ENCODE results near the gene NSD1. TPM values are rescaled to one million over a fixed set of nuclear protein-coding genes. Genes with fewer than 3 reads are reported as not detected.
A peak's percentile ranks its signal among the peaks of the same experiment; 100 is the strongest.

The NSD1 gene
- total RNA-seq, 4 donors from 2014 or later, result 25.4 to 32.7 (median 29.0) TPM

DNA sequence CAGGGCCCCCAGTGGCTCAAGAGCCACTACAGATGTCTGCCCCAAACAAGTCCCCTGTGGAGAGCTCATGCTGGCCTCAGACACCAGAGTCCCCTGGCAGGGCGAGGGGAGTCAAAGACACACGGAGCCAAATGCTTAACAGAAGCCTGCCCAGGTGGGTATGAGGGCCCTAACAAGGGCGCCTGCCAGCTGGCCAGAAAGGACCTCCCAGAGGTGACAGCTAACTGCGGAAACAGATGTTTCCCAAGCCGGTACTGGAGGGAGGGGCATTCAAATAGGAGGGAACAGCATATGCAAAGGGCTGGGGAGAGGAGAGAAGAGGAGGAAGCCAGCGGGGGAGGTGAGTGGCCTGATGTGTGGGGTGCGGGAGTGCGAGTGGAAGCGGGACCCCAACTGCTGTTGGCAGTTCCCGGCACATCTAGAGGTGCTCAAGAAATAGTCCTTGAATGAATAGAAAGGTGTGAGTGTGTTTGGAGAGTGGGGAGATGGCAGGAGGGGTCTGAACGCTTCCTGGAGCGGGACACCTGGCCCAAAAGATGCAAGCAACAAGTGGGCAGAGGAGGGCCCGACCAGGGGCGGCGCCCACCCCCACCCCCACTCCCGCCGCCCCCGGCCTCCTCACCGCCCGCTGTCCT, 177.3 kb downstream of the NSD1 start:
- peaks cover 27 to 28% of the 10 kb centered on the region in 2 donors for H3K4me1 ChIP-seq
- H3K9me3 ChIP-seq, result no peaks in the 10 kb centered on the region
- TF ChIP-seq, protein P1, sequence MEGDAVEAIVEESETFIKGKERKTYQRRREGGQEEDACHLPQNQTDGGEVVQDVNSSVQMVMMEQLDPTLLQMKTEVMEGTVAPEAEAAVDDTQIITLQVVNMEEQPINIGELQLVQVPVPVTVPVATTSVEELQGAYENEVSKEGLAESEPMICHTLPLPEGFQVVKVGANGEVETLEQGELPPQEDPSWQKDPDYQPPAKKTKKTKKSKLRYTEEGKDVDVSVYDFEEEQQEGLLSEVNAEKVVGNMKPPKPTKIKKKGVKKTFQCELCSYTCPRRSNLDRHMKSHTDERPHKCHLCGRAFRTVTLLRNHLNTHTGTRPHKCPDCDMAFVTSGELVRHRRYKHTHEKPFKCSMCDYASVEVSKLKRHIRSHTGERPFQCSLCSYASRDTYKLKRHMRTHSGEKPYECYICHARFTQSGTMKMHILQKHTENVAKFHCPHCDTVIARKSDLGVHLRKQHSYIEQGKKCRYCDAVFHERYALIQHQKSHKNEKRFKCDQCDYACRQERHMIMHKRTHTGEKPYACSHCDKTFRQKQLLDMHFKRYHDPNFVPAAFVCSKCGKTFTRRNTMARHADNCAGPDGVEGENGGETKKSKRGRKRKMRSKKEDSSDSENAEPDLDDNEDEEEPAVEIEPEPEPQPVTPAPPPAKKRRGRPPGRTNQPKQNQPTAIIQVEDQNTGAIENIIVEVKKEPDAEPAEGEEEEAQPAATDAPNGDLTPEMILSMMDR (IDR thresholded peaks at IDR 0.05 in 4 of 5, conservative IDR thresholded peaks at IDR 0.05 in 1 of 5), result no peak
- TF ChIP-seq POLR2A (IDR thresholded peaks at IDR 0.05), result no peak
- intact Hi-C loops (cut with DNase I; ENCODE audit: low total_unique reads) (loop anchor here (5.0 kb wide), 2 partner anchors 56 to 146 kb away; no protein-coding TSS in a partner anchor), in situ Hi-C loops (cut with MboI; ENCODE audit: low sequenced_read_pairs in 4 of 4) (no loop called here)
- no peak overlapping the region for H3K27ac ChIP-seq
- no peaks in the 10 kb centered on the region for H3K27me3 ChIP-seq
- peaks cover 0 to 13% of the 10 kb centered on the region in 2 donors for H3K36me3 ChIP-seq
- DNase-seq (peak in 1 of 2 donors; percentile 10), ATAC-seq (no peak)
- H3K4me3 ChIP-seq, result peak overlapping the region in 1 of 4 donors; percentile 60

DNA sequence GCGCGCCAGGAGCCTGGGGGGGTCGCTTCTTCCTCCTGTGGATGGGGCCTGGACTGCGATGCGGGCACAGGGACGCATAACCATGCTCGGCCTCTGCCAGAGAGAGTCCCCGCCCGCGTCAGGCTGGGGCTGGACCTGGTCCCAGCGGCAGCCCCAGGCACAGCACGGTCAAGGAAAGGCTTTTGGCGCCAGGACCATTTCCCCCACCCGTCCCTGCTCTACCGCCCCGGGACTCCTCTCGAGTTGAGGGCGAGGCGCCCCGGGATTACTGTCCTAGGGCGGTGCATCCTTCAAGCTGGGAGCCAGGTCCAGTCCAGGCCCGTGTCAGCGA, 177.8 kb downstream of the NSD1 start:
- peak overlapping the region; percentile 60 to 96 (median 78) for H3K4me3 ChIP-seq
- H3K4me1 ChIP-seq, result peaks cover 27 to 28% of the 10 kb centered on the region in 2 donors
- peaks cover 0 to 9% of the 10 kb centered on the region in 2 donors for H3K36me3 ChIP-seq
- no peak for ATAC-seq
- intact Hi-C loops (cut with DNase I; ENCODE audit: low total_unique reads), result loop anchor here (5.0 kb wide), 2 partner anchors 56 to 146 kb away; no protein-coding TSS in a partner anchor
- no peak for TF ChIP-seq POLR2A (IDR thresholded peaks at IDR 0.05)
- TF ChIP-seq, protein P1 (IDR thresholded peaks at IDR 0.05 in 4 of 5, conservative IDR thresholded peaks at IDR 0.05 in 1 of 5), result no peak
- H3K27ac ChIP-seq, result peak overlapping the region in 3 of 4 donors; percentile 58 to 83 (median 80)
- in situ Hi-C loops (cut with MboI; ENCODE audit: low sequenced_read_pairs in 4 of 4), result no loop called here
- no peaks in the 10 kb centered on the region for H3K9me3 ChIP-seq
- H3K27me3 ChIP-seq, result no peaks in the 10 kb centered on the region
- DNase-seq, result no peak

DNA sequence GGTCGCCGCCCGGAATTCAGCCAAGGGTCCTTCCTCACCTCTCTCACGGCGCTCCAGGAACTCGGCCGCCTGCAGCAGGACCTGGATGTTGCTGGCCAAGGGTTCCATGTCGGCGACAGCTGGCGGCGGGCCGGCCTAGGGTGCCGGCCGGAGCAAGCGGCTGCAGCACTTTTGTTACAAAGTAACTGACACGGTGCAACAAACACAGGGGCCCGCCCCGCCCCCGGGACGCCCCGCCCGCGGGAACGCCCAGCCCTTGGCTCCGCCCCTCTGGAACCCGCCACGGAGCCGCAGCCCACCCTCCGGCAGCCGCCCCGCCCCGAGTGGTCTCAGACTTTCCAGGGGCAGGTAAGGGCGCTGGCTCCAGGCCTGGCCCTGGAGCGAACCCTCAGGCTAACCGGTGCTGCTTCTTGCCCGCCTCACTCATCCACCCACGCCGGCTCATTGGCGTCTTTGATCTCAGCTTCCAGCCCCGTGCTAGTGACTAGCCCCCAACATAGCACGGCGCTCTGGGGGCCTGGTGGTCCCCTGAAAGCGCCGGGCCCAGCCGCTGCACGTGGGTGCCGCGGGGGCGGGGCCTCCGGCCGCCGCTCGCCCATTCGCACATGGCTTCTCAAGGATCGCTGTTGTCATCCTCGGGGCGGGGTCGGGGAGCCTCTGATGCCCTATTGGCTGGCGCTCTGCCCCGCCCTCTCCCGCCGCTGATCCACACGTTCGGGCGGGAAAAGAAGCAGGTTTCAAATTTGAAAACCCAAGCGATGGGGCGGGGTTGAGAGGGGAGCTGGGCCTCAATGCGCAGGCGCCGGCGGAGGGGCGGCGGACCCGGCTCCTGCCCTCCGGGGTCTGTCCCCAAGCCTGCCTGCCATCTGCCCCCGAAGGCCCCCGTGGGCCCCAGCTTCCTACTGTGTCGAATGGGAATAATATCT, 178.4 kb downstream of the NSD1 start, which contains the start of gene MXD3:
Gene MXD3 (minus strand): TSS at position 176 of the 926 bp plus-strand sequence. CDS start 68 bp downstream, at position 108.
- DNase-seq, result peak; percentile 96 to 97
- Histone ChIP-seq H3K27ac (peak within 1 kb of the TSS; percentile 58 to 83 (median 78)), H3K27me3 (no peaks in the 10 kb centered on the region), H3K9me3 (no peaks in the 10 kb centered on the region), H3K36me3 (peaks cover 0 to 2% of the 10 kb centered on the region in 2 donors), H3K4me1 (peaks cover 27 to 28% of the 10 kb centered on the region in 2 donors), H3K4me3 (peak within 1 kb of the TSS; percentile 60 to 96 (median 78))
- in situ Hi-C loops (cut with MboI; ENCODE audit: low sequenced_read_pairs in 4 of 4), result no loop called here
- intact Hi-C loops (cut with DNase I; ENCODE audit: low total_unique reads), result loop anchor here (5.0 kb wide), 2 partner anchors 55 to 145 kb away; no protein-coding TSS in a partner anchor
- peak; percentile 85 to 90 for ATAC-seq
- TF ChIP-seq, protein P1 (IDR thresholded peaks at IDR 0.05 in 4 of 5, conservative IDR thresholded peaks at IDR 0.05 in 1 of 5), result no peak
- no peak for TF ChIP-seq POLR2A (IDR thresholded peaks at IDR 0.05)

DNA sequence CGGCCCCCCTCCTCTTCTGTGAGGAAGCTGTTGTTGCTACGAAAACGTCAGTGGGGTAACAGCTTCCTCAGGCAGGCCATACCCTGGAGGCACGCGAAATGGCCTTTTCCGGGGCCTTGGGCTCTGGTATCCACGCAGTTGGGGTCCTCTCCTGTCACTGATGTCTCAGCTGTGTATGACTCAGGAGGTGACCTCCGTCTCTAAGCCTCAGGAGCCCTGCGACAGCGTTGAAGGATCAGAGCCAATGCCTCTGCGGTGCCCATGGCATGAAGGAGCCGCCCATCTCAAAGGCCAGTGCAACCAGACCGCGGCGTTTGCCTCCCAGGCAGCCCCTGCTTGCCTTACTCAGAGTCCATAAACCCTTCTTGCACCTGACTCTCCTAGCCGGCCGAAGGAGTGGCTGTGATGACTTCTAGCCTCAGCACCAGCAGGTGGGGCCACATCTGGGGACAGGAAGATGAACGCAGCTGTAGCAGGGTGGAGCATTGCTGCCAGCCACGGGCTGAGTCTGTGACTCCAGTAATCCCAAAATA, 179.1 kb downstream of the NSD1 start:
- no peaks in the 10 kb centered on the region for H3K27me3 ChIP-seq
- no peak for DNase-seq
- peak overlapping the region; percentile 37 to 83 (median 66) for H3K4me3 ChIP-seq
- intact Hi-C loops (cut with DNase I; ENCODE audit: low total_unique reads), result loop anchor here (5.0 kb wide), 2 partner anchors 55 to 145 kb away; no protein-coding TSS in a partner anchor
- no peak for ATAC-seq
- peaks cover 27 to 28% of the 10 kb centered on the region in 2 donors for H3K4me1 ChIP-seq
- TF ChIP-seq POLR2A (IDR thresholded peaks at IDR 0.05), result no peak
- TF ChIP-seq, protein P1 (IDR thresholded peaks at IDR 0.05 in 4 of 5, conservative IDR thresholded peaks at IDR 0.05 in 1 of 5), result no peak
- in situ Hi-C loops (cut with MboI; ENCODE audit: low sequenced_read_pairs in 4 of 4), result no loop called here
- no peaks in the 10 kb centered on the region for H3K9me3 ChIP-seq
- H3K27ac ChIP-seq, result no peak overlapping the region
- no peaks in the 10 kb centered on the region for H3K36me3 ChIP-seq

All from gastrocnemius medialis (tissue), 4 donors.